HG03460 (cell line): Measurements from ENCODE around the gene SYNJ1.
"Not testable (repeated sequence)": the region's sequence is repeated elsewhere in the genome, so short reads cannot be mapped to it uniquely, and the experiment has no call there.

Source experiments
- ATAC-seq: cut with Tn5 transposase; IDR thresholded peaks from one replicate; pipeline ENCODE4 v1.9.1; 2021; ENCODE audit not compliant: unreplicated experiment

The SYNJ1 gene

GRCh38 chr21:32727687-32728455, at the start of gene SYNJ1:
Gene SYNJ1, minus strand, starts transcription at chr21:32728013. Its CDS starts 1,118 bp downstream, at chr21:32726895.
- ATAC-seq: peak; percentile 91

- ATAC-seq: no peak
Observed at GRCh38 chr21:32777269-32777668, 49.5 kb upstream of the SYNJ1 start.

- ATAC-seq: no peak
Observed at GRCh38 chr21:32776743-32777142, 48.9 kb upstream of the SYNJ1 start.

- ATAC-seq: not testable (repeated sequence)
Observed at GRCh38 chr21:32773048-32773344, 45.2 kb upstream of the SYNJ1 start.

- ATAC-seq: no peak
Observed at GRCh38 chr21:32772281-32773047, 44.7 kb upstream of the SYNJ1 start.

- peak; percentile 31 for ATAC-seq
Observed at GRCh38 chr21:32770871-32771523, 43.2 kb upstream of the SYNJ1 start.

GRCh38 chr21:32768530-32768929, 40.7 kb upstream of the SYNJ1 start:
- ATAC-seq: no peak

- no peak for ATAC-seq
Observed at GRCh38 chr21:32765058-32765457, 37.2 kb upstream of the SYNJ1 start.

- no peak for ATAC-seq
Observed at GRCh38 chr21:32764186-32764585, 36.4 kb upstream of the SYNJ1 start.

GRCh38 chr21:32757804-32758203, 30.0 kb upstream of the SYNJ1 start:
- no peak for ATAC-seq

- no peak for ATAC-seq
Observed at GRCh38 chr21:32756096-32756495, 28.3 kb upstream of the SYNJ1 start.

- ATAC-seq: no peak
Observed at GRCh38 chr21:32753818-32754585, 26.2 kb upstream of the SYNJ1 start.

GRCh38 chr21:32750405-32750804, 22.6 kb upstream of the SYNJ1 start:
- ATAC-seq: no peak

GRCh38 chr21:32749662-32750061, 21.8 kb upstream of the SYNJ1 start:
- ATAC-seq: no peak

- no peak for ATAC-seq
Observed at GRCh38 chr21:32748529-32748928, 20.7 kb upstream of the SYNJ1 start.

GRCh38 chr21:32747396-32747795, 19.6 kb upstream of the SYNJ1 start:
- ATAC-seq: no peak

- ATAC-seq: not testable (repeated sequence)
Observed at GRCh38 chr21:32746711-32747110, 18.9 kb upstream of the SYNJ1 start.

GRCh38 chr21:32742396-32742795, 14.6 kb upstream of the SYNJ1 start:
- ATAC-seq: no peak

GRCh38 chr21:32741336-32741735, 13.5 kb upstream of the SYNJ1 start:
- ATAC-seq: no peak

GRCh38 chr21:32739946-32740345, 12.1 kb upstream of the SYNJ1 start:
- no peak for ATAC-seq

GRCh38 chr21:32736083-32736482, 8.3 kb upstream of the SYNJ1 start:
- ATAC-seq: not testable (repeated sequence)
